Peyer's patch (tissue), 4 donors: Measurements from ENCODE around the gene SRA1. TPM values are rescaled to one million over a fixed set of nuclear protein-coding genes. Genes with fewer than 3 reads are reported as not detected.

ENCODE experiments used
- DNase-seq, 3 donors: peaks; one replicate each; pipeline ENCODE4 v3.0.0-alpha.2; 2017 to 2019
- H3K27ac ChIP-seq, 4 donors: fragments of 200-600 bp; sonication (generic); one replicate each; pipeline ENCODE4 v1.5.1; 2016 to 2019
- H3K27me3 ChIP-seq, 2 donors: fragments of 200-600 bp; sonication (generic); one replicate each; pipeline ENCODE4 v1.5.1; 2019
- H3K36me3 ChIP-seq, 3 donors: fragments of 200-600 bp; sonication (generic); one replicate each; pipeline ENCODE4 v1.5.1; 2016 to 2019
- H3K4me1 ChIP-seq, 4 donors: fragments of 200-600 bp; sonication (generic); one replicate each; pipeline ENCODE4 v1.5.1; 2016 to 2019
- H3K4me3 ChIP-seq, 4 donors: fragments of 200-600 bp; sonication (generic); 1 replicate in 3 of 4; 2 replicates in 1 of 4; pipeline ENCODE4 v1.5.1; 2016 to 2019; ENCODE audit warnings: mild to moderate bottlenecking in 1 of 4
- H3K9me3 ChIP-seq, 4 donors: fragments of 200-600 bp; sonication (generic); one replicate each; pipeline ENCODE4 v1.5.1; 2016 to 2019; ENCODE audit warnings: mild to moderate bottlenecking in 1 of 4
- CTCF ChIP-seq, 6 experiments: fragments of 450-650 bp in 4 of 6; fragments of 200-600 bp in 2 of 6; sonication (generic) in 1 of 6; IDR thresholded peaks; one replicate each; pipeline ENCODE4 v1.5.1; 2017 to 2019; ENCODE audit warnings: antibody characterized with exemption in 6 of 6, mild to moderate bottlenecking in 3 of 6, moderate library complexity in 1 of 6
- POLR2A ChIP-seq, 2 donors: fragments of 450-650 bp; IDR thresholded peaks; one replicate each; pipeline ENCODE4 v1.5.1; 2017; ENCODE audit warnings: antibody characterized with exemption in 2 of 2, mild to moderate bottlenecking in 2 of 2, moderate library complexity in 2 of 2
- total RNA-seq, 4 donors: library from RNA; depleted of rRNA; stranded (reverse); fragments of >200 nt; gene quantifications; one replicate each; pipeline ENCODE4 v1.1.0, GENCODE V29; 2016

SRA1 gene
- total RNA-seq, 4 donors from 2014 or later, result 19.8 to 38.6 (median 27.5) TPM

GRCh38 chr5:140544986-140545385, 12.3 kb downstream of the SRA1 start:
- H3K4me1 ChIP-seq, result peaks cover 0 to 38% (median 6%) of the 10 kb centered on the region in 4 donors
- H3K27ac ChIP-seq, result peak overlapping the region in 1 of 4 donors; percentile 12

GRCh38 chr5:140542972-140543371, 14.3 kb downstream of the SRA1 start:
- Histone ChIP-seq H3K4me3 (no peak overlapping the region), H3K27ac (peak overlapping the region in 3 of 4 donors; percentile 30 to 81 (median 81)), H3K4me1 (peaks cover 0 to 18% (median 0%) of the 10 kb centered on the region in 4 donors), H3K27me3 (no peaks in the 10 kb centered on the region), H3K9me3 (no peaks in the 10 kb centered on the region), H3K36me3 (peaks cover 0 to 45% (median 0%) of the 10 kb centered on the region in 3 donors)
- peak in 1 of 3 donors; percentile 49 for DNase-seq
- TF ChIP-seq POLR2A (IDR thresholded peaks at IDR 0.05) (peak in 1 of 2 donors; percentile 10), CTCF (IDR thresholded peaks at IDR 0.05) (no peak)

More at GRCh38 chr5:140544986-140545385, 12.3 kb downstream of the SRA1 start:
- Histone ChIP-seq H3K9me3 (no peaks in the 10 kb centered on the region), H3K36me3 (peaks cover 0 to 31% (median 0%) of the 10 kb centered on the region in 3 donors), H3K4me3 (no peak overlapping the region), H3K27me3 (no peaks in the 10 kb centered on the region)
- TF ChIP-seq POLR2A (IDR thresholded peaks at IDR 0.05), result no peak
- no peak for TF ChIP-seq CTCF (IDR thresholded peaks at IDR 0.05)
- DNase-seq, result no peak

- no peak overlapping the region for H3K27ac ChIP-seq
- H3K27me3 ChIP-seq, result no peaks in the 10 kb centered on the region
- no peak overlapping the region for H3K4me3 ChIP-seq
- no peak for DNase-seq
- peaks cover 0 to 65% (median 3%) of the 10 kb centered on the region in 3 donors for H3K36me3 ChIP-seq
- no peaks in the 10 kb centered on the region for H3K4me1 ChIP-seq
- H3K9me3 ChIP-seq, result no peaks in the 10 kb centered on the region
- TF ChIP-seq POLR2A (IDR thresholded peaks at IDR 0.05), result no peak
- no peak for TF ChIP-seq CTCF (IDR thresholded peaks at IDR 0.05)
These were observed 17.0 kb downstream of the SRA1 start for GRCh38 chr5:140540227-140540626.

- Histone ChIP-seq H3K4me1 (no peaks in the 10 kb centered on the region), H3K36me3 (peaks cover 0 to 56% (median 0%) of the 10 kb centered on the region in 3 donors), H3K27ac (no peak overlapping the region), H3K9me3 (no peaks in the 10 kb centered on the region), H3K27me3 (no peaks in the 10 kb centered on the region), H3K4me3 (no peak overlapping the region)
- no peak for DNase-seq
- no peak for TF ChIP-seq CTCF (IDR thresholded peaks at IDR 0.05)
- TF ChIP-seq POLR2A (IDR thresholded peaks at IDR 0.05), result no peak
These were observed 33.3 kb downstream of the SRA1 start for GRCh38 chr5:140524003-140524402.

GRCh38 chr5:140513124-140513523, 44.1 kb downstream of the SRA1 start:
- no peaks in the 10 kb centered on the region for H3K9me3 ChIP-seq
- H3K27ac ChIP-seq, result no peak overlapping the region
- no peak for DNase-seq
- H3K4me1 ChIP-seq, result no peaks in the 10 kb centered on the region
- TF ChIP-seq POLR2A (IDR thresholded peaks at IDR 0.05) (no peak), CTCF (IDR thresholded peaks at IDR 0.05) (no peak)
- no peak overlapping the region for H3K4me3 ChIP-seq
- H3K27me3 ChIP-seq, result no peaks in the 10 kb centered on the region
- peaks cover 0 to 71% (median 0%) of the 10 kb centered on the region in 3 donors for H3K36me3 ChIP-seq

- Histone ChIP-seq H3K4me1 (no peaks in the 10 kb centered on the region), H3K9me3 (no peaks in the 10 kb centered on the region), H3K27me3 (no peaks in the 10 kb centered on the region), H3K27ac (no peak overlapping the region), H3K4me3 (no peak overlapping the region), H3K36me3 (peaks cover 0 to 94% (median 0%) of the 10 kb centered on the region in 3 donors)
- DNase-seq, result no peak
- TF ChIP-seq CTCF (IDR thresholded peaks at IDR 0.05), result no peak
- TF ChIP-seq POLR2A (IDR thresholded peaks at IDR 0.05), result no peak
These were observed 47.4 kb downstream of the SRA1 start for GRCh38 chr5:140509898-140510297.
